SKM-1 treated with dmso at 0.1 percent for 144 hours (cell line): Measurements from ENCODE around the gene SASH3.
"Not testable (repeated sequence)": the region's sequence is repeated elsewhere in the genome, so short reads cannot be mapped to it uniquely, and the experiment has no call there.

Experiments
- DNase-seq: peaks from one replicate; lab custom pipeline; 2025; ENCODE audit not compliant: unreplicated experiment; lab: John Stamatoyannopoulos, UW

SASH3 gene

DNA sequence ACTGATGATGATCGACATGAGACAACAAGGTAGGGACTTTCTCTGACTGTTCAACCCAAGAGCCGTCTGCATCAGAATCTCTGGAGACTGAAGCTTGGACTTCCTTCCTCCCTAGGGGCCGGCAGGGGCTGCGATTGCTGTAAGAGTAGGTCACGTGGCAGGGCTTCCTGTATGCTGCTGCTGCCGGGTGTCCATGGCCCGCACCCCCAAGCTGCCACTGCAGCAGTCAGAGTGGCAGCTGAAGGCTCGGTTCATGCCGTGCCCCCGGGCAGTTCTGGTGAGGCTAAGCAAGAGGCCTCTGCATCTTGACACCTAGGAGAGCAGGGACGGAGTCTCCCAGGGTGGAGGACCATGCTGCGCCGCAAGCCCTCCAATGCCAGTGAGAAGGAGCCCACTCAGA is at the start of gene SASH3:
SASH3 (plus strand) TSS at position 203 of the 400 bp plus-strand sequence; CDS start at position 352, 149 bp downstream.
- DNase-seq: peak; percentile 80

DNA sequence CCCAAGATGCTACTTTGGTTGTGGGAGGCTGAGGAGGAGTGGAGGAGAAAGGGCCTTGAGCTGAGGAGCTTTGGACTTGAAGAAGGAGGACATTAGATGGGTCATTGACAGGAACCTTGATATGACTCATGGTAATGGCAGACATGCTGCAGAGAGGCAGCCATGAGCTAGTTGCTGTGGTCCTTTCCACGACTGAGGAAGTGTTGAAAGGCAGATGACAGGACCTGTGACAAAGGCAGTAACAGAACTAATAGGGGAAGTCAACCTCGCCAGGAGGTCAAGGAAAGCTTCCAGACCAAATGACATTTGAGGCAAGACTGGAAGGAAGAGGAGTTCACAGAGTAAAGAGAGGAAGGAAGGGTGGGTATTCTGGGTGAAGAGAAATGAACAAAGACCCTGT is 48.5 kb upstream of the SASH3 start:
- DNase-seq: peak; percentile 60

GRCh38 chrX:129732857-129733256 is 46.9 kb upstream of the SASH3 start:
- DNase-seq: no peak

DNA sequence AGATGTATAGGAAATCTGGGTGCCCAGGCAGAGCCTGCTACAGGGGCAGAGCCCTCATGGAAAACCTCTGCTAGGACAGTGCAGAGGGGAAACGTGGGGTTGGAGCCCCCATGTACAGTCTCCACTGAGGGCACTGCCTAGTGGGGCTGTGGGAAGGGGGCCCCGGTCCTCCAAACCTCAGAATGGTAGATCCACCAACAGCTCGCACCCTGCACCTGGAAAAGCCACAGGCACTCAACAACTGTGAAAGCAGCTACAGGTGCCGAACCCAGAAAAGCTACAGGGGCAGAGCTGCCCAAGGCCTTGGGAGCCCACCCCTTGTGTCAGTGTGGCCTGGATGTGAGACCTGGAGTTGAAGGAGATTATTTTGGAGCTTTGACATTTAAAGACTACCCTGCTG is 46.4 kb upstream of the SASH3 start:
- DNase-seq: no peak

DNA sequence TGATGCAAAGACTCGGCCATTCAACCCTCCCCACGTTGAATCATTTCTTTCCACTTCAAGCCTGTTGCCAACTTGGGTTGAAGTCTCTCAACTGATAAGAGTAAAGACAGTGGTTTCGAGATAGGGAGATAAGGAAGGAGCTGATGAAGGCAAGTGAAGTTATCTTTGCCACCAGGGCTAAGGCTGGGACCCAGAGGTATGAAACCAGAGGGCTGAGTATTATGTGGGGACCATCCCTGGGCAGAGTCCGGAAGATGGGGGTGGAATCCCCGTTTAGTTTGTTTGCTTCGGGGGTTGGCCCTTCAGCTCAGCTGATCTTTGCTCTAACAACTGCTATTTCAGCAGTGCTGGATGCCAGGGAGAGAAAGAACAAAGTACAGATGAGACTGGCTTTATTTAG is 43.3 kb upstream of the SASH3 start:
- no peak for DNase-seq

- no peak for DNase-seq
Measured at GRCh38 chrX:129737916-129738315, 41.8 kb upstream of the SASH3 start.

DNA sequence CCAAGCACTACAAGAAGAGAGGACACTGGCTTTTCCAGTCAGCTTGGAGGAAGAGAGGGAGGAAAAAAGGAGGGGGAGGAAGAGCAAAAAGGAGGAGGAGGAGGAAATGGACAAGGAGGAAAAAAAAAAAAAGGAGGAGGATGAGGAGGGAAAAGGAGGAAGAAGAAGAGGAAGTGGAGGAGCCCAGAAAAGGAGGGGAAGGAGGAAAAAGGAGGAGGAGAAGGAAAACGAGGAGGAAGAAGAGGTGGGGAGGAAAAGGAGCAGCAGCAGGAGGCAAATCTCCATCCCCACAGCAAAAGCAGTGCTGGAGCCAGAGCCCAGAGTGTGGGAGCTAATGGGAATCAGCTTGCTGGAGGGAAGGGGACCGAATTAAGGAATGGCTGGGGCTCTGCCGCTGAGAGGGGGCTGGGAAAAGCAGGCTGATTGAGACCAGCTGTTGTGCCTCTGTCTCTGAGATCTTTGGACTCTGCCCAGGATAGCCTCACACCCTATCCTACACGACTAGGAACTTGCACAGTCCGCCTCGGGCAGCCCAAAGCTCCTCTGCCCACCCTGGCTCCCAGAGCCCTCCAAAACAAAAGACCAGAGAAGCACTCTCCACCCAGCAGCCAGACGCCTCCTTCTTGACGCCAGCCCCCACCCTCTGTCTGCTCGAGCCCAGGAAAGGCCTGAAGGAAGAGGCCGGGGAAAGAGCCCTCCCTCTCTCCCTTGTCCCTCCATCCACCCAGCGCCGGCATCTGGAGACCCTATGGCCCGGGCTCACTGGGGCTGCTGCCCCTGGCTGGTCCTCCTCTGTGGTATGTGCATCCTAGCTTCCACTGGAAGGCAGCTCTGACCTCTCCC is 41.1 kb upstream of the SASH3 start, which contains the start of gene XPNPEP2:
XPNPEP2 (plus strand) TSS at position 514 of the 843 bp plus-strand sequence; CDS start at position 749, 235 bp downstream.
- no peak for DNase-seq

GRCh38 chrX:129739578-129739977 is 40.2 kb upstream of the SASH3 start:
- DNase-seq: no peak

DNA sequence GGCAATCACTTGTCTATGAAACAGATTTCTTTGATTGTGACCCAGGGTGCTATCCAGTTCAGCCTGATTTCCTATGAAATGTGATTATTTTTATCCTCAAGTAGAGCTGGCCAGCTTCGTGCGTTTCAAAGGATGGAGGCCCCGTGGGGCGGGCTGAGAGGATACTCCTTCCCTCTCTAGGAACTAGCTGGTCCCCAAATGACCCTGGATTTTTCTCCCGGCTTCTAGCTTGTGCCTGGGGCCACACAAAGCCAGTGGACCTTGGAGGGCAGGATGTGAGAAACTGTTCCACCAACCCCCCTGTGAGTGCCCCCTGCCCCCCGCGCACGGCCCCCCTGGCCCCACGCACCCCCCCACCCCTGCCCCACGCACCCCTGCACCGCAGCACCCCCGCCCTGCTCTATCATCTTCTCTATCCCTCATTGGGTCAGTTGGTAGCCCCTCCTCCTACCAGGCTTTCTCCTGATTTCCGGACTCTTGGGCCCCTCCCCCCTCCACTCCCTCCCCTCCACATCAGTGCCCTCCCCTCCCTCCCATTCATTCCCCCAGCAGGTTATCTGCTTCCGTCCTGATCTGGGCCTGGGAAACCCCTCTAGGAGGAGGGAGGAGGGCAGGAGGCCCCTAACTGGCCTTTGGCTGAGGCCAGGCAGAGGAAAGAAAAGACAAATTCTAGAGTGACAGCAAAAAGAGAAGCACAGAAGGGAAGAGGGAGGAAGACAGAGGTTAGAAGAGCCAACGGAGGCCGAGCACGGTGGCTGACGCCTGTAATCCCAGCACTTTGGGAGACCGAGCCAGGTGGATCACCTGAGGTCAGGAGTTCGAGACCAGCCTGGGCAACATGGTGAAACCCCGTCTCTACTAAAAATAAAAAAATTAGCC is 37.6 kb upstream of the SASH3 start:
- DNase-seq: no peak

- DNase-seq: not testable (repeated sequence)
Measured at GRCh38 chrX:129742759-129743152, 37.0 kb upstream of the SASH3 start.

GRCh38 chrX:129743821-129744220 is 35.9 kb upstream of the SASH3 start:
- DNase-seq: no peak

- DNase-seq: no peak
Measured at GRCh38 chrX:129744861-129745321, 34.9 kb upstream of the SASH3 start.

DNA sequence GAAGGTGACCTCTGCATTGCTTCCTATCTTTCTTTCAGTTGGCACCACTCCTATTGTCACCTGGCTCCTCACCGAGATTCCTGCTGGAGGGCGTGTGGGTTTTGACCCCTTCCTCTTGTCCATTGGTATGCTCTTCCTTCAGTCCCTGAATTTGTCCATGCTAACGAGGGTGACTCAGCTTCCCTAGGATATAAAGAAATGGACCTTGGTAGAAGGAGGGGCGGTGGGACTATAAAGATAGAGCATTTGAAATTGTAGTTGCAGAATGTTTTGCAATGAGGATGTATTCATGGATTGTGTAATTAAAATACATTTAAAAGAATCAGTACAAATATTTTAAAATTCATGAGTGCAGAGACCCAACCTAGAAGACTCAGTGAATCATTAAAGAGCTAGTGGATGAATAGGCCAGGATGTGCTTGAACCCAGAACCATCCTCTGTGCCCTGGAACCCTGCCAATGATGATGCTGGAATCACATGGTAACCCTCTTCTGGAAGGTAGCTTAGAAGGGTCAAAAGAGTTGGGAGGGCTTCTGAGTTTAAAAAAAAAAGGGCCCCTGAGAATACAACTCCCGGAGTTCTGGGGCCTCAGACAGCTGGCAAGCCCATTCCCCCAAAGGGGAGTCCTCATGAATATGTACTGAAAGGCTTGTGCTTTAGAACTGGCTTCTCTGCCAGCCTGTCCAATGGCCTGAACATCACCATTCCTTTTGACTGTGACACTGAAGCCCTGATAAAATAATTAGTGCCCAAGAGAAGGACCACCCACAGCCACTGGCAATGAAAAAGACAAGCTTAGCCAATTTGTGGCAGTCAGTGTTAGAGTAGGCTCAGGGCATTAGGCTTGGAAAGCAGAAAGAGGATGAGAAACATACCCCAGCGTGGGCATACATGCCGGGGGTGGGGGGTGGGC is 32.9 kb upstream of the SASH3 start:
- no peak for DNase-seq

GRCh38 chrX:129747533-129747932 is 32.2 kb upstream of the SASH3 start:
- no peak for DNase-seq

- DNase-seq: no peak
Measured at GRCh38 chrX:129748305-129748704, 31.4 kb upstream of the SASH3 start.

DNA sequence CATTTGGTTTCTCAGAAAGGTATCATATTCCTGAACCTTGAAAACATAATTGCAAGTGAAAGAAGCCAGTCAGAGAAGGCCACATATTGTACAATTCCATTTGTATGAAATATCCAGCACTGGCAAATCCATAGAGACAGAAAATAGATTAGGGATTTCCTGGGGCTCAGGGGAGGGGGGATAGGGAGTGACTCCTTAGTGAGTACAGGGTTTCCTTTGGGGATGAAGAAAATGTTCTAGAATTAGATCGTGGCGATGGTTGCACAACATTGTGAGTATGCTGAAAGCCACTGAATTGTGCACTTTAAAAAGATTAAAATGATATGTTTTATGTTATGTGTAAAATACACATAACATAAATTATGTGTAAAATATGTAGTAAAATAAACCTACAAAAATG is 30.7 kb upstream of the SASH3 start:
- no peak for DNase-seq

DNA sequence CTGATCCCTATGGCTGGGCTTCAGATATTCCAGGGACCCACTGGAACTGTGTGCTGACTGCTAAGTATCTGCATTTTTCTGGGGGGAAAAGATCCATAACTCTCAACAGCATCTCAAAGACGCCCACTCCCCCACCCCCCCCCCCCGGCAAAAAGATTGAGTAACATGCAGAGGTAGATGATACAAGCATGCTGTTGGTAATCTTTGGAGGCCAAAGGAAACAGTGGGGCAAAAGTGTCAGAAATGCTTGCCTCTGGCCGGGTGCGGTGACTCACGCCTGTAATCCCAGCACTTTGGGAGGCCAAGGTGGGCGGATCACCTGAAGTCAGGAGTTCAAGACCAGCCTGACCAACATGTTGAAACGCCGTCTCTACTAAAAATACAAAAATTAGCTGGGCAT is 28.8 kb upstream of the SASH3 start:
- no peak for DNase-seq

DNA sequence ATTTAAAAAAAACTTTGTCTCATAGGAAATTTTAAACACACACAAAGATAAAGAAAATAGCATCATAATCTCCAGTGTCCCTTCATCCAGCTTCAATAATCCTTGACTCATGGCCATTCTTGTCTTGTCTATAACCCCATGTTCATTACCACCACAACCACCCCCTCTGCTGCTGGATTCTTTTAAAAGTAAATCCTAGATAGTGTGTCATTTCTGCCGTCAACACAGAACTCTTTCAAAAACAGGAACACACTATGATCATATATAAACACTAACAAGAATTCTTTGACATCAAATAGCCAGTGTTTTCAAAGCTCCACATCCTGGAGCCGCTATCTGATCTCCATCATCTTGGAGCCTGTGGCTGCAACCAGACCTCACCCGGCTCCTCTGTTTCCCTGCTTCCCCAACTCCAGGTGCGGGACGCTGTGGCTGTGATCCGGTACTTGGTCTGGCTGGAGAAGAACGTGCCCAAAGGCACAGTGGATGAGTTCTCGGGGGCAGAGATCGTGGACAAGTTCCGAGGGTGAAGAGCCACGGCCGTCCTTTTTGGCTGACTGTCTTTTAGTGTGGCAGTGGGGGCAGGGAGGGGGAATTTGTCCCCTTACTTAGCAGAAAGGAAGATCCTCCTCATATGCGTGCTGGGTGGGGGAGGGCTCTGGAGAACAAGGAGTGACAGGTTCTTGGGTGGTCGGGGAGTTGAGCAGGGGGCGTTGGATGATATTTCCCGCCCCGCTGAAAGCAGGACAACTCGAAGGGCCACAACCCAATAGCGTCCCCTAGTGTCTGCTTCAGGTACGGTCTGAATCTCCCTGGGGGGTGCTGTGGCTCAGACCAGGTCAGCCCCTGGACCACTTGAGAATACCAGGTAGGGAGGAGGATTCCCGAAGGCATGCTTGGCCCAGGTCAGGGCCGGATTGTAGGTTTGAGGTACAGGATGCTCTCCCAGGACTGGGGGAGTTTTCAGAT is 25.4 kb upstream of the SASH3 start:
- DNase-seq: no peak

DNA sequence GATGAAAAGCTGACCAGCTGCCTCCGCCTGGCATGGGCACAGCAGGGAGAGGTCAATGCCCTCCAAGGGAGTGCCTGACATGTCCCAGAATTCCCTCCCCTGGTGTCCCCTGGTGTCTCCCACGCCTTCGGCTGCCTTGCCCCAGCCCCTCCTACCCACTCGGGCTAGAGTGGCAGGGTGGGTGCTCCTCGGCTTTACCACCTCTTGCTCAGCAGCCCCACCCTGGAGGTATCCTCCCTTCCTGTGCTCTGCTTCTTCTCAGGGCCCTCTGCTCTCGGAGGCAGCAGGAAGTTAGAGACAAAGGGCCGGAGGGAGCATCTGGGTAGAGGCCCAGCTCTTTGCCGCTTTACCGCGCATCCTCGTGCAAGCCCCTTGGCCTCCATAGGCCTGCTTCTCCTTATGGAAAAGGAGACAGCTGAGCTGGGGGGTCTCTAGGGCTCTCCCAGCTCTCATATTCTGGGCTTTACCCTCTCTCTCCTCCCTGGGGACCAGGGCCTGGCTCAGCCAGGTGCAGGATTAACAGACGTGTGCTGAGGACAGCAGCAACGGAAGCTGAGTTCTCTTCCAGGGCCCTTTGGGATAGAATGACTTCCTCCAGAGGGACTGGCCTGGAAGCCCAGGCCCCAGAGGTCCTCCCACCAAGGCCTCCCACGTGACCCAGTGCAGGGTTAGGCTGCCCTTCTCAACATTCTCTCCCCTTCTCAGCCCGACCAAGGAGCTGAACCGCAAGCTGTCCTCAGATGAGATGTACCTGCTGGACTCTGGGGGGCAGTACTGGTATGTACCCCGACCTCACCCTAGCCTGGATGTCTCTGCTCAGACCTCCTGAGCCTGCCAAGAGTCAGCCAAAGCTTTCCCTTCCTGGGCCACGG is 23.7 kb upstream of the SASH3 start:
- DNase-seq: no peak
